Small intestine (tissue), 7 donors: Measurements from ENCODE around the gene MORF4L1. TPM values are rescaled to one million over a fixed set of nuclear protein-coding genes. Genes with fewer than 3 reads are reported as not detected.
A peak's percentile ranks its signal among the peaks of the same experiment; 100 is the strongest.

Source experiments
- DNase-seq, 2 donors: peaks; one replicate each; pipeline versions ENCODE4 v3.0.0 to v3.0.0-alpha.2; 2013
- FAIRE-seq: peaks from 2 replicates; lab custom pipeline; 2012; peaks lifted over from hg19 to GRCh38; lab: Jason Lieb, UNC
- H3K27ac ChIP-seq, 3 donors: one replicate each; pipeline ENCODE4 v1.5.1; 2013; ENCODE audit warnings: low read length in 2 of 3, mild to moderate bottlenecking in 2 of 3, control low read depth in 1 of 3, inconsistent platforms in 1 of 3, low read depth in 1 of 3, moderate library complexity in 1 of 3
- H3K27me3 ChIP-seq, 3 donors: one replicate each; pipeline ENCODE4 v1.6.1; 2013; ENCODE audit warnings: low read length in 3 of 3, inconsistent platforms in 1 of 3; ENCODE audit not compliant: control insufficient read depth in 3 of 3, insufficient read depth in 3 of 3
- H3K36me3 ChIP-seq, 3 donors: one replicate each; pipeline ENCODE4 v1.6.1; 2013; ENCODE audit warnings: low read length in 3 of 3, inconsistent platforms in 1 of 3, low read depth in 1 of 3, mild to moderate bottlenecking in 1 of 3, moderate library complexity in 1 of 3; ENCODE audit not compliant: control insufficient read depth in 3 of 3, insufficient read depth in 2 of 3
- H3K4me1 ChIP-seq, 3 donors: one replicate each; pipeline ENCODE4 v1.6.1; 2013; ENCODE audit warnings: low read length in 2 of 3, inconsistent platforms in 1 of 3, low read depth in 1 of 3, mild to moderate bottlenecking in 1 of 3, moderate library complexity in 1 of 3; ENCODE audit not compliant: control insufficient read depth in 3 of 3, insufficient read depth in 2 of 3
- H3K4me3 ChIP-seq, 3 donors: one replicate each; pipeline ENCODE4 v1.5.1; 2013; ENCODE audit warnings: low read length in 3 of 3, control low read depth in 1 of 3, inconsistent platforms in 1 of 3, low read depth in 1 of 3, mild to moderate bottlenecking in 1 of 3, moderate library complexity in 1 of 3
- H3K9me3 ChIP-seq, 2 donors: one replicate each; pipeline ENCODE4 v1.6.1; 2013; ENCODE audit warnings: low read depth in 1 of 2, low read length in 1 of 2; ENCODE audit not compliant: control insufficient read depth in 2 of 2, insufficient read depth in 1 of 2
- WGBS, 3 donors: extraction: QIAGEN DNeasy Blood & Tissue Kit; methylation state at CpG; one replicate each; pipeline ENCODE4 v1.1.7; 2013; 5-methylcytosine and 5-hydroxymethylcytosine counted together
- polyA plus RNA-seq, 4 donors: library from polyadenylated mRNA; stranded (reverse) in 3 of 4; unstranded in 1 of 4; fragments of 200-250 nt in 3 of 4; fragments of 120-200 nt in 1 of 4; gene quantifications; one replicate each; pipeline versions ENCODE4 v1.2.1 to v1.2.3, GENCODE V29; 2013
- donor health status: healthy with polysubstance abuse.
- donor health status: control.
- donor health status: control.
- donor health status: Bipolar disorder and iron deficiency.
- donor health status: healthy.

Gene MORF4L1
- polyA plus RNA-seq, 4 donors, result 157 to 357 (median 224) TPM

GRCh38 chr15:78912316-78912715 lies 39.6 kb downstream of the MORF4L1 start:
- 79 to 89% (median 88%) methylated on average over 2 of the region's 2 CpGs for WGBS, 3 donors

GRCh38 chr15:78913012-78913411 lies 40.3 kb downstream of the MORF4L1 start:
- Histone ChIP-seq H3K27me3 (no peaks in the 10 kb centered on the region), H3K4me1 (peaks cover 0 to 16% (median 2%) of the 10 kb centered on the region in 3 donors), H3K36me3 (peaks cover 0 to 59% (median 3%) of the 10 kb centered on the region in 3 donors), H3K9me3 (no peaks in the 10 kb centered on the region), H3K27ac (peak overlapping the region in 2 of 3 donors; percentile 47 to 57), H3K4me3 (no peak overlapping the region)
- FAIRE-seq (no peak), DNase-seq (peak; percentile 46 to 82)
- 35 to 77% (median 59%) methylated on average over 3 of the region's 3 CpGs for WGBS, 3 donors

More at GRCh38 chr15:78912316-78912715, 39.6 kb downstream of the MORF4L1 start:
- Histone ChIP-seq H3K27ac (peak overlapping the region in 2 of 3 donors; percentile 47 to 57), H3K4me1 (peaks cover 0 to 12% (median 2%) of the 10 kb centered on the region in 3 donors), H3K27me3 (no peaks in the 10 kb centered on the region), H3K9me3 (no peaks in the 10 kb centered on the region), H3K4me3 (no peak overlapping the region), H3K36me3 (peaks cover 0 to 55% (median 3%) of the 10 kb centered on the region in 3 donors)
- FAIRE-seq, result no peak
- no peak for DNase-seq

GRCh38 chr15:78914027-78914764 lies 41.5 kb downstream of the MORF4L1 start:
- WGBS, 3 donors, result 42 to 70% (median 60%) methylated on average over 13 of the region's 13 CpGs
- FAIRE-seq (no peak), DNase-seq (peak; percentile 24 to 59)
- Histone ChIP-seq H3K9me3 (no peaks in the 10 kb centered on the region), H3K4me1 (peaks cover 0 to 16% (median 2%) of the 10 kb centered on the region in 3 donors), H3K27me3 (no peaks in the 10 kb centered on the region), H3K27ac (no peak overlapping the region), H3K36me3 (peaks cover 0 to 57% (median 3%) of the 10 kb centered on the region in 3 donors), H3K4me3 (no peak overlapping the region)

- peaks cover 0 to 16% (median 2%) of the 10 kb centered on the region in 3 donors for H3K4me1 ChIP-seq
- H3K4me3 ChIP-seq, result no peak overlapping the region
- H3K27ac ChIP-seq, result peak overlapping the region in 1 of 3 donors; percentile 11
- no peaks in the 10 kb centered on the region for H3K27me3 ChIP-seq
- DNase-seq, result no peak
- H3K9me3 ChIP-seq, result no peaks in the 10 kb centered on the region
- H3K36me3 ChIP-seq, result peaks cover 0 to 51% (median 0%) of the 10 kb centered on the region in 3 donors
- FAIRE-seq, result no peak
- 76 to 89% (median 88%) methylated on average over 12 of the region's 12 CpGs for WGBS, 3 donors
Observed at GRCh38 chr15:78915341-78916087, 42.8 kb downstream of the MORF4L1 start.

GRCh38 chr15:78916088-78916487 lies 43.4 kb downstream of the MORF4L1 start:
- Histone ChIP-seq H3K27ac (no peak overlapping the region), H3K27me3 (no peaks in the 10 kb centered on the region), H3K4me3 (no peak overlapping the region), H3K9me3 (no peaks in the 10 kb centered on the region), H3K36me3 (peaks cover 1 to 48% (median 1%) of the 10 kb centered on the region in 3 donors), H3K4me1 (peaks cover 0 to 16% (median 2%) of the 10 kb centered on the region in 3 donors)
- FAIRE-seq (no peak), DNase-seq (no peak)
- 82 to 88% (median 85%) methylated on average over 4 of the region's 4 CpGs for WGBS, 3 donors

GRCh38 chr15:78917888-78918287 lies 45.2 kb downstream of the MORF4L1 start:
- Histone ChIP-seq H3K36me3 (peaks cover 14 to 60% (median 16%) of the 10 kb centered on the region in 3 donors), H3K27ac (peak overlapping the region in 1 of 3 donors; percentile 7), H3K4me3 (no peak overlapping the region), H3K9me3 (no peaks in the 10 kb centered on the region), H3K27me3 (no peaks in the 10 kb centered on the region), H3K4me1 (peaks cover 0 to 12% (median 2%) of the 10 kb centered on the region in 3 donors)
- no peak for DNase-seq
- no peak for FAIRE-seq
- WGBS, 3 donors, result 81% methylated on average over 1 to 4 of the region's 4 CpGs

- no peaks in the 10 kb centered on the region for H3K9me3 ChIP-seq
- H3K36me3 ChIP-seq, result peaks cover 15 to 69% (median 29%) of the 10 kb centered on the region in 3 donors
- H3K27ac ChIP-seq, result no peak overlapping the region
- WGBS, 3 donors, result 72 to 84% (median 78%) methylated on average over 6 of the region's 6 CpGs
- FAIRE-seq (no peak), DNase-seq (no peak)
- H3K4me3 ChIP-seq, result no peak overlapping the region
- no peaks in the 10 kb centered on the region for H3K27me3 ChIP-seq
- peaks cover 0 to 4% (median 0%) of the 10 kb centered on the region in 3 donors for H3K4me1 ChIP-seq
Observed at GRCh38 chr15:78921517-78921916, 48.8 kb downstream of the MORF4L1 start.

GRCh38 chr15:78921940-78922339 lies 49.2 kb downstream of the MORF4L1 start:
- FAIRE-seq, result no peak
- H3K4me1 ChIP-seq, result peaks cover 0 to 4% (median 0%) of the 10 kb centered on the region in 3 donors
- peaks cover 15 to 72% (median 29%) of the 10 kb centered on the region in 3 donors for H3K36me3 ChIP-seq
- no peak for DNase-seq
- H3K27me3 ChIP-seq, result no peaks in the 10 kb centered on the region
- WGBS, 3 donors, result 90 to 95% (median 91%) methylated on average over 14 of the region's 14 CpGs
- no peak overlapping the region for H3K27ac ChIP-seq
- H3K4me3 ChIP-seq, result no peak overlapping the region
- H3K9me3 ChIP-seq, result no peaks in the 10 kb centered on the region
